ENCODE measurements around the gene ARMC8.

ARMC8 gene

DNA sequence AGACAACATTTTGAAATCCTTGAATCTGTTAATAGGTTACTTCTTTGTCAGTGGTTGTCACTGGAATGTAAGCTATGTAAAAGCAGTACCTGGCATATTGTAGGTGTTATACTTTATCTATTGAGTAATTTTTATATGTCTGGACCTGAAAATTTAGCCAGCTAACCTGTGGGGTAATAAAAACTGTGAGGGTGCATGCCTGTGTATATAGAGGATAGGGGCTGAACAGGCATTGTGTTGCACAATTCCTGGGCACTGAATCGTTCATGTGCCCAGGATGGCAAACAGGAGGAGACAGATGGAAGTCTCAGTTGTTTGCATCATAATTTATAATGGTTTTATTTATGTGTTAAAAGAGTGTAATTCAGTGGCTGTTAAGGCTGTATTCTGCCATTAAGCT, 67.1 kb downstream of the ARMC8 start:
- no peak for DNase-seq

DNA sequence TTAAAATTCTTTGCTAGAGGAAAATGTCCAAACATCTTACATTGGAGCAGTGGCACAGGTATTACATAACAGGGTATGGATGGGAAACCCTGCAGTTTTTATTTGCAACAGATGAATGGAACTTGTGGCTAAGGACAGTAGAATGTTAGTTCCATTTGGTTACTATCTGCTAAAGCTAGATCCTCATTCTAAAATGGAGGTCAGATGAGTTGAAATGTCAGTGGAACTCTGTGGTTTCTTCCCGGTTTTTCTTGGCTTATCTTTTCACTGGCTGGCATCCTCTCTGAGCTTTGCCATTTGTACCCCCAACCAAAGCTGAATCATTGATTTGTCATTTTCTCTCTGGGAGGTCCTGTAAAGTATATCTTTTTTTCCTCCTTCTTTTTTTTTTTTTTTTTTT, 68.9 kb downstream of the ARMC8 start:
- no peak for DNase-seq

- no peak for DNase-seq
Measured at GRCh38 chr3:138257986-138258385, 70.9 kb downstream of the ARMC8 start.

DNA sequence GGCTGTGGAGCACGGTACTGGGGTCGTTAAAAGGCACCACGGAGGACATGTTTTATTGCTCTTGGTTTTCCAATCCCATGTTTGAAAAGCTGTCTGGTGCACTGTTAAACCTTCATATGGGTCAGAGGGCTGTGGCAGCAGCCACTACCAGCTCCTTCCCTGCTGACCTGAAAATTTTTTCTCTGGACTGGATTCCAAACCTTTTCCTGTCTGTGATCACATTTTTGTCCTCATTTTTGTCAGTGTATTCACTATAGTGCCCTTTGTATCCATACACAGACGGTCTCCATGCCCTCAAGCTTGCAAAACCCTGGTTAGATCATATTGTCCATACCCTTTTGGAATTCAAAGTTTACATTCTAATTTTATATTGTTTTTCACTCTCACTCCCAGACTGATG, 72.0 kb downstream of the ARMC8 start:
- DNase-seq, result no peak

GRCh38 chr3:138260611-138261010, 73.5 kb downstream of the ARMC8 start:
- DNase-seq, result no peak

GRCh38 chr3:138263104-138263503, 76.0 kb downstream of the ARMC8 start:
- no peak for DNase-seq

DNA sequence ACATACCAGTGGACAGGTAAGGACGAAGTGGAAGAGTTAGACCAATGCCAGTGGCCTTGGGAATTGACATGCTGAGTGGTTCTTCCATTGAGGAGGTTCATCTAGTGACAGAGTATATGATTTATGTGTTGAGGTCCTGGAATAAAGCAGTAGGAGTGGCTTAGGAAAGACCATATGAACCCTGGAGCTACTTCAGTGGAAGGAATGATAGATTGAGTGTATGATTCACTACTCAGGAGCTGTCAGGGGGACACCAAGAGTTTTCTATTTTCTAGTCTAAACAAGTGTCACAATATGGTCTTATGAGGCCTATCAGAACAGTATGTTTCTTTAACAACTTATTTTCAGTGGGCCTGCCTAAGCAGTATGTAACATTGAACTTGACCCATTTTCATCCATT, 78.6 kb downstream of the ARMC8 start:
- no peak for DNase-seq

- DNase-seq, result no peak
Measured at GRCh38 chr3:138267083-138267482, 80.0 kb downstream of the ARMC8 start.

DNA sequence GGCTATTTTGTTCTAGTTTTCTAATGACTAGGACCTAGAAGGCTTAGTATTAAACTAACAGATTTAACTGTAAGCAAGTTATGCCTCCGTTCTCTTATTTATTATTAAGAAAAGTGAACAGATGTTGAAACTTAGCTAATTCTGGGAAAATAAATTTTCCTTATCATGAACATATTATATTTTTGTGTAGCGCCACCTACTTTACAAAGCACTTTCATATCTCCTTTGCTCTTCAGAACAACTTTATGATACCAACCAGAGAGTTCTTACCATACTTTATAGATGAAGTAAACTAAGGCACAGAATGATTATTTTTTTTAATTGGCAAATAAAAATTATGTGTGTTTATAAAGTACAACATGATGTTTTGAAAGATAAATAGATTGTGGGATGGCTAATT, 83.1 kb downstream of the ARMC8 start:
- no peak for DNase-seq

GRCh38 chr3:138271189-138271794, 84.2 kb downstream of the ARMC8 start:
- DNase-seq, result no peak

- no peak for DNase-seq
Measured at GRCh38 chr3:138281561-138281960, 94.5 kb downstream of the ARMC8 start.

- DNase-seq, result no peak
Measured at GRCh38 chr3:138282836-138283235, 95.7 kb downstream of the ARMC8 start.

DNA sequence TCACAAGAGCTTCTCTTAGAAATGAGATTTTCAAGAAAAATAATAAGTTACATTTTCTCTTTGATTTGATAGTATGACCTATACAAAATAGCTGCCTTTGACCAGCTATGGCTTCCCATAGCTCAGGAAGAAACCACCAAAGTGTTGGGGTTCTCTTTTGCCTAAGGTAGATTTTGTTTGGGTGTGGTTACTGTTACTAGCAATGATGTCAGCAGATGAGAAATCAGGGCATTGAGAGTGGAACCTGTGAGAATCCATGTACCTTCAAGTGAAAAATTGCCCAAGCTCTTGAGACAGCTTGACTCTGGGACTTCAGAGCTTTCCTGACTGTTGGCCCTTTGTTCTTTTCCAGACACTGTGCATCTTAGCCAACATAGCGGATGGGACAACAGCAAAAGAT, 97.0 kb downstream of the ARMC8 start:
- no peak for DNase-seq

GRCh38 chr3:138284957-138285477, 97.9 kb downstream of the ARMC8 start:
- DNase-seq, result no peak

- DNase-seq, result no peak
Measured at GRCh38 chr3:138289260-138289659, 102.2 kb downstream of the ARMC8 start.

- DNase-seq, result no peak
Measured at GRCh38 chr3:138289701-138290100, 102.6 kb downstream of the ARMC8 start.

GRCh38 chr3:138296639-138297038, 109.5 kb downstream of the ARMC8 start:
- no peak for DNase-seq

- DNase-seq, result no peak
Measured at GRCh38 chr3:138297059-138297607, 110.0 kb downstream of the ARMC8 start.

- no peak for DNase-seq
Measured at GRCh38 chr3:138297876-138298275, 110.8 kb downstream of the ARMC8 start.

- no peak for DNase-seq
Measured at GRCh38 chr3:138300647-138301046, 113.5 kb downstream of the ARMC8 start.

GRCh38 chr3:138303474-138303873, 116.4 kb downstream of the ARMC8 start:
- no peak for DNase-seq

DNA sequence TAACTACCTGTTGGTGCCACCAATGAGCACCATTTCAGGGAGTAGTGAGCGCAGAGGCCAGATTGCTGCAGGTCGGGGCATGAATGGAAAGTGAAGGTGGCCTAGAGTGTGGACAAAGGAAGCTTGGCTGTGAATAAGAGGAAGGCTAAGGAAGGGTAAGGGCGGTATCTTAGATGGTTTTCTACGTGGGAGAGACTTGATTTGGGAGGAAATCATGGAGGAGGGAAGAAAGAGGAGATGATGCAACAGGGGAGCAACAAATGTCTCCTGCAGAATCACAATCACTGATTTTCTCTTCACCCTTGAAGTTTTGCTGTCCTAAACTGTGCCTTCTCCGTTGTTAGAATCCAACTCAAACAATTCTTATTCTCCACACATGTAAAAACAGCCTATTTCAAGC, 120.8 kb downstream of the ARMC8 start:
- no peak for DNase-seq

DNA sequence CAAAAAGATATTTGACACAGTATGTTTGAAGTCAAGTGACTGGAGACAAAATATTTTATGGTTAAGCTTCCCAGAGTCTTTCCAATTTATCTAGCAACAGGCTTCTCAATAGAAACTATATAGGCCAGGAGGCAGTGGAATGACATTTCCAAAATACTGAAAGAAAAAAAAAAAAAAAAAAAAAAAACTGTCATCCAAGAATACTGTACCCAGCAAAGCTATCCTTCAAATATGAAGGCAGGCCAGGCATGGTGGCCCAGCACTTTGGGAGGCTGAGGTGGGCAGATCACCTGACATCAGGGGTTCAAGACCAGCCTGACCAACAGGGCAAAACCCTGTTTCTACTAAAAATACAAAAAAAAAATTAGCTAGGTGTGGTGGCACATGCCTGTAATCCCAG, 121.7 kb downstream of the ARMC8 start:
- DNase-seq, result no peak

DNA sequence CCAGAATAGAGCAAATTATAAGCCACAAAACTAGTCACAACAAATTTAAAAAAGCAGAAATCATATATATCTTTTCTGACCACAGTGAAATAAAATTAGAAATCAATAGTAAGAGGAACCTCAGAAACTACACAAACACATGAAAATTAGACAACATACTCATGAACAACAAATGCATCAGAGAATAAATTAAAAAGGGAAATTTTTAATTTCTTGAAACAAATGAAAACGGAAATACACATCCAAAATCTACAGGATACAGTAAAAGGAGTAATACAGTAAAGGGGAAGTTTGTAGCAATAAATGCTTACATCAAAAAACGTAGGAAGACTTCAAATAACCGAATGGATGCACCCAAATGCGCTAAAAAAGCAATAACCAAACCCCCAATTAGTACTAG, 123.4 kb downstream of the ARMC8 start:
- DNase-seq, result no peak

GRCh38 chr3:138314751-138315150, 127.7 kb downstream of the ARMC8 start:
- DNase-seq, result no peak

Data from CD4-positive, alpha-beta T cell treated with Interleukin-6 for 4 hours (primary cell).